SK-N-SH (cell line): Measurements from ENCODE around the gene MACROD1. TPM values are rescaled to one million over a fixed set of nuclear protein-coding genes. Genes with fewer than 3 reads are reported as not detected.

ENCODE experiments used
- CTCF ChIA-PET: fragments of 300-600, 350-600 bp; formaldehyde crosslinking; extraction: SDS; loops from one replicate; lab custom pipeline; 2021; lab: Yijun Ruan, JAX
- POLR2A ChIA-PET: fragments of 350-600 bp; sonication (Branson Sonifier 250); formaldehyde crosslinking; extraction: SDS; loops from one replicate; lab custom pipeline; 2020; ENCODE audit warnings: antibody characterized with exemption, inconsistent platforms; lab: Yijun Ruan, JAX
- DNase-seq: peaks from one replicate; pipeline ENCODE4 v3.0.0; 2012
- H2AFZ ChIP-seq: fragments of 200-600 bp; sonication (generic); 2 replicates; pipeline ENCODE4 v1.8.1; 2016; ENCODE audit warnings: antibody characterized with exemption, mild to moderate bottlenecking, low read depth
- H3F3A ChIP-seq: fragments of 200-600 bp; sonication (generic); replicated peaks from 2 replicates; pipeline ENCODE3; 2016; ENCODE audit warnings: antibody characterized with exemption, mild to moderate bottlenecking; ENCODE audit not compliant: insufficient read depth
- H3K27ac ChIP-seq, 2 experiments: fragments of 200-500 bp in 1 of 2; fragments of 200-600 bp in 1 of 2; sonication (Bioruptor generic) in 1 of 2; sonication (generic), shearing (Covaris generic) in 1 of 2; 2 replicates each; pipeline versions ENCODE4 v1.5.1 to v1.6.1; 2014 to 2016; ENCODE audit warnings: low read depth in 2 of 2, inconsistent platforms in 1 of 2, low read length in 1 of 2, mild to moderate bottlenecking in 1 of 2, mixed read lengths in 1 of 2
- H3K27me3 ChIP-seq: fragments of 200-600 bp; sonication (generic), shearing (Covaris generic); 2 replicates; pipeline ENCODE4 v1.6.1; 2016; ENCODE audit warnings: mixed run types; ENCODE audit not compliant: insufficient read depth
- H3K36me3 ChIP-seq, 2 experiments: fragments of 200-500 bp in 1 of 2; fragments of 200-600 bp in 1 of 2; sonication (Bioruptor generic) in 1 of 2; sonication (generic) in 1 of 2; replicated peaks in 1 of 2; 2 replicates each; pipeline versions ENCODE3 to v1.5.1; 2014 to 2016; ENCODE audit warnings: low read length in 1 of 2, mild to moderate bottlenecking in 1 of 2; ENCODE audit not compliant: insufficient read depth in 2 of 2, control insufficient read depth in 1 of 2
- H3K4me1 ChIP-seq, 2 experiments: fragments of 200-500 bp in 1 of 2; fragments of 200-600 bp in 1 of 2; sonication (Bioruptor generic) in 1 of 2; sonication (generic), shearing (Covaris generic) in 1 of 2; 2 replicates each; pipeline versions ENCODE4 v1.5.1 to v1.6.1; 2014 to 2016; ENCODE audit warnings: low read depth in 1 of 2, low read length in 1 of 2, mixed run types in 1 of 2; ENCODE audit not compliant: insufficient read depth in 2 of 2, control insufficient read depth in 1 of 2
- H3K4me2 ChIP-seq: fragments of 200-600 bp; sonication (generic), shearing (Covaris generic); 2 replicates; pipeline ENCODE4 v1.6.1; 2017; ENCODE audit warnings: mixed run types
- H3K4me3 ChIP-seq, 2 experiments: fragments of 200-500 bp in 1 of 2; fragments of 200-600 bp in 1 of 2; sonication (Bioruptor generic) in 1 of 2; sonication (generic), shearing (Covaris generic) in 1 of 2; 2 replicates each; pipeline versions ENCODE4 v1.5.1 to v1.8.1; 2014 to 2016; ENCODE audit warnings: low read depth in 2 of 2, inconsistent platforms in 1 of 2, low read length in 1 of 2, mild to moderate bottlenecking in 1 of 2, mixed read lengths in 1 of 2, moderate library complexity in 1 of 2
- H3K79me2 ChIP-seq: fragments of 200-600 bp; sonication (generic); 2 replicates; pipeline ENCODE4 v1.8.1; 2017; ENCODE audit warnings: mild to moderate bottlenecking; ENCODE audit not compliant: insufficient read depth
- H3K9ac ChIP-seq: fragments of 200-600 bp; sonication (generic); 2 replicates; pipeline ENCODE4 v1.6.1; 2017; ENCODE audit warnings: mixed run types
- H3K9me2 ChIP-seq: fragments of 200-600 bp; sonication (generic); 2 replicates; pipeline ENCODE4 v1.6.1; 2017; ENCODE audit warnings: mixed run types
- H3K9me3 ChIP-seq: fragments of 200-600 bp; sonication (generic); 2 replicates; pipeline ENCODE4 v1.6.1; 2017; ENCODE audit warnings: mixed run types, mild to moderate bottlenecking, moderate library complexity
- H4K20me1 ChIP-seq: fragments of 200-600 bp; sonication (generic); 2 replicates; pipeline ENCODE4 v1.6.1; 2017; ENCODE audit warnings: mild to moderate bottlenecking, mixed run types; ENCODE audit not compliant: insufficient read depth
- CHD2 ChIP-seq: fragments of 150-350 bp; IDR thresholded peaks from 2 replicates; pipeline ENCODE4 v1.6.1; 2018; ENCODE audit warnings: low read length; ENCODE audit not compliant: partially characterized antibody
- CTCF ChIP-seq: fragments of 200-600 bp; sonication (generic); IDR thresholded peaks from 2 replicates; pipeline ENCODE4 v1.6.1; 2017; ENCODE audit warnings: antibody characterized with exemption, mild to moderate bottlenecking, moderate library complexity
- IRF3 ChIP-seq: fragments of 150-350 bp; IDR thresholded peaks from 2 replicates; pipeline ENCODE4 v1.6.1; 2016; ENCODE audit warnings: mild to moderate bottlenecking, low read depth, low read length
- MEF2A ChIP-seq: IDR thresholded peaks from 2 replicates; pipeline ENCODE4 v1.4.0; 2012; ENCODE audit warnings: low read depth, borderline replicate concordance
- MXI1 ChIP-seq: IDR thresholded peaks from 2 replicates; pipeline ENCODE4 v1.6.1; 2012; ENCODE audit warnings: mild to moderate bottlenecking, low read depth, low read length, improper control_type of control experiment
- PBX3 ChIP-seq: IDR thresholded peaks from 2 replicates; pipeline ENCODE4; 2012
- POLR2AphosphoS5 ChIP-seq: IDR thresholded peaks from 2 replicates; pipeline ENCODE4 v1.6.1; 2012; ENCODE audit warnings: low read depth, low read length
- REST ChIP-seq: IDR thresholded peaks from 2 replicates; pipeline ENCODE4 v1.6.1; 2012; ENCODE audit warnings: mild to moderate bottlenecking, low read depth, low read length, moderate library complexity
- RFX5 ChIP-seq: IDR thresholded peaks from 2 replicates; pipeline ENCODE4 v1.6.1; 2012; ENCODE audit warnings: mild to moderate bottlenecking, improper control_type of control experiment, low read length
- YY1 ChIP-seq: IDR thresholded peaks from 2 replicates; pipeline ENCODE4 v1.4.0; 2012; ENCODE audit warnings: low read depth, mild to moderate bottlenecking
- ZBTB33 ChIP-seq: IDR thresholded peaks from 2 replicates; pipeline ENCODE4 v1.4.0; 2012; ENCODE audit warnings: low read depth, borderline replicate concordance
- WGBS: methylation state at CpG from one replicate; pipeline ENCODE4 v1.1.6; 2017; ENCODE audit warnings: low lambda C conversion rate; 5-methylcytosine and 5-hydroxymethylcytosine counted together
- polyA plus RNA-seq, 3 experiments: library from polyadenylated mRNA; depleted of rRNA; stranded (reverse); fragments of >200 nt; gene quantifications; 2 replicates each; pipeline ENCODE4 v1.2.3, GENCODE V29; 2012

Gene MACROD1
- polyA plus RNA-seq, 1 of the 3 experiments (the other 2 are of a cell fraction), result 49.1 TPM

GRCh38 chr11:64092761-64093136 is 73.2 kb downstream of the MACROD1 start (continued):
- no peak for TF ChIP-seq CTCF

- POLR2A ChIA-PET, result interaction anchor here (1.5 kb wide), 1 partner anchor 14 kb away, joined by 3 read pairs; no protein-coding TSS in a partner anchor
- no peaks in the 10 kb centered on the region for H3K27me3 ChIP-seq
- peak overlapping the region in 1 of 2 experiments; percentile 99; a peak in 2 of 4 replicates for H3K27ac ChIP-seq
- CTCF ChIA-PET, result interaction anchor here (0.9 to 1.5 kb wide), 2 partner anchors 34 to 56 kb away, joined by 3 to 4 read pairs; no protein-coding TSS in a partner anchor
- H3K4me1 ChIP-seq, result peaks cover 12 to 89% of the 10 kb centered on the region in 2 experiments; a peak in 2 of 4 replicates
- H3K4me2 ChIP-seq, result no peak overlapping the region
- H3K4me3 ChIP-seq, result no peak overlapping the region
- no peaks in the 10 kb centered on the region for H3K36me3 ChIP-seq
- no peak overlapping the region for H2AFZ ChIP-seq
- 96% methylated on average over 6 of the region's 15 CpGs for WGBS
- no peaks in the 10 kb centered on the region for H3K9me3 ChIP-seq
- DNase-seq, result no peak
- no peak overlapping the region for H3K9ac ChIP-seq
- TF ChIP-seq YY1, result no peak
- TF ChIP-seq MEF2A, result no peak
- no peak for TF ChIP-seq CHD2
- TF ChIP-seq IRF3, result no peak
- TF ChIP-seq MXI1, result no peak
- TF ChIP-seq ZBTB33, result no peak
- TF ChIP-seq PBX3, result no peak
- no peak for TF ChIP-seq POLR2AphosphoS5
- TF ChIP-seq CTCF, result no peak
- no peak for TF ChIP-seq REST
- no peak for TF ChIP-seq RFX5
- H4K20me1 ChIP-seq, result no peaks in the 10 kb centered on the region
- H3F3A ChIP-seq, result no peaks in the 10 kb centered on the region
- H3K79me2 ChIP-seq, result no peaks in the 10 kb centered on the region
- H3K9me2 ChIP-seq, result no peaks in the 10 kb centered on the region
Observed at GRCh38 chr11:64092111-64092760, 73.7 kb downstream of the MACROD1 start.
